K562 (cell line): ENCODE results near the gene ABAT. TPM values are rescaled to one million over a fixed set of nuclear protein-coding genes. Genes with fewer than 3 reads are reported as not detected.

Source experiments
- ATAC-seq: fragments of 200-7000 bp; cut with Tn5 transposase; 3 replicates; pipeline ENCODE4 v1.9.1; 2020; ENCODE audit warnings: moderate library complexity
- BruUV-seq: library from RNA; stranded (reverse); fragments of 400-500 nt; replicated peaks from 2 replicates; lab custom pipeline; 2021; lab: Mats Ljungman, UMichigan
- CTCF ChIA-PET: fragments of 300-600 bp; formaldehyde crosslinking; extraction: SDS; loops from one replicate; lab custom pipeline; 2021; ENCODE audit warnings: low intra/inter-chr PET ratio; lab: Yijun Ruan, JAX
- POLR2A ChIA-PET: fragments of 300-600, 350-650 bp; sonication (Branson Sonifier 250); formaldehyde crosslinking; extraction: SDS; loops from one replicate; lab custom pipeline; 2021; ENCODE audit warnings: antibody characterized with exemption, inconsistent platforms; lab: Yijun Ruan, JAX
- DNase-seq, 4 experiments: peaks; one replicate each; pipeline versions ENCODE4 v3.0.0 to v3.0.0-alpha.2; 2011 to 2018; ENCODE audit warnings: low spot score in 3 of 4, mixed read lengths in 3 of 4; ENCODE audit errors: extremely low read depth in 1 of 4
- FAIRE-seq: peaks from 2 replicates; lab custom pipeline; 2011; peaks lifted over from hg19 to GRCh38; lab: Jason Lieb, UNC
- H2AFZ ChIP-seq: 2 replicates; pipeline ENCODE4 v1.6.0; 2011; ENCODE audit warnings: low read depth, low read length, control low read depth, inconsistent platforms
- H3K27ac ChIP-seq: fragments of 200-600 bp; 3 replicates; pipeline ENCODE4 v1.8.0; 2011; ENCODE audit warnings: low read depth, mild to moderate bottlenecking, control low read depth, inconsistent platforms, low read length, moderate library complexity, mixed read lengths; ENCODE audit errors: extremely low read depth
- H3K27me3 ChIP-seq, 2 experiments: fragments of 300-600 bp in 1 of 2; 2 replicates in 1 of 2; 3 replicates in 1 of 2; pipeline versions ENCODE4 v1.6.0 to v1.8.0; 2011; ENCODE audit warnings: inconsistent platforms in 2 of 2, low read length in 2 of 2, mild to moderate bottlenecking in 1 of 2, mixed read lengths in 1 of 2, moderate library complexity in 1 of 2; ENCODE audit not compliant: control insufficient read depth in 2 of 2, insufficient read depth in 2 of 2
- H3K36me3 ChIP-seq: fragments of 300-600 bp; 3 replicates; pipeline ENCODE4 v1.8.0; 2011; ENCODE audit warnings: mild to moderate bottlenecking, low read length, inconsistent platforms; ENCODE audit not compliant: control insufficient read depth, insufficient read depth
- H3K4me1 ChIP-seq, 2 experiments: fragments of 200-600 bp in 1 of 2; replicated peaks in 1 of 2; 2 replicates in 1 of 2; 3 replicates in 1 of 2; pipeline versions ENCODE4 v1.5.1 to v1.8.0; 2011; ENCODE audit warnings: inconsistent platforms in 2 of 2, low read length in 2 of 2, mild to moderate bottlenecking in 1 of 2, mixed read lengths in 1 of 2, moderate library complexity in 1 of 2; ENCODE audit not compliant: control insufficient read depth in 2 of 2, insufficient read depth in 2 of 2
- H3K4me2 ChIP-seq: 2 replicates; pipeline ENCODE4 v1.6.1; 2011; ENCODE audit warnings: low read length, control low read depth, inconsistent platforms, mixed read lengths; ENCODE audit not compliant: insufficient read depth
- H3K4me3 ChIP-seq: fragments of 200-600 bp; sonication (generic), shearing (Covaris generic); 2 replicates; pipeline ENCODE4 v1.5.1; 2016; ENCODE audit warnings: control low read depth, inconsistent platforms
- H3K79me2 ChIP-seq: fragments of 200-600 bp; 3 replicates; pipeline ENCODE4 v1.8.0; 2011; ENCODE audit warnings: low read length, inconsistent platforms; ENCODE audit not compliant: control insufficient read depth, insufficient read depth
- H3K9ac ChIP-seq, 2 experiments: 2 replicates each; pipeline versions ENCODE4 v1.6.0 to v1.6.1; 2011; ENCODE audit warnings: low read depth in 2 of 2, low read length in 2 of 2, control low read depth in 1 of 2, inconsistent platforms in 1 of 2, mild to moderate bottlenecking in 1 of 2, mixed read lengths in 1 of 2; ENCODE audit not compliant: insufficient read depth in 1 of 2
- H3K9me1 ChIP-seq: one replicate; pipeline ENCODE4 v1.6.0; 2011; ENCODE audit warnings: inconsistent platforms, mild to moderate bottlenecking, low read length, moderate library complexity; ENCODE audit not compliant: control insufficient read depth, insufficient read depth
- H3K9me3 ChIP-seq: replicated peaks from 2 replicates; pipeline ENCODE4 v1.5.1; 2011; ENCODE audit warnings: low read depth, low read length, inconsistent platforms; ENCODE audit not compliant: control insufficient read depth, insufficient read depth
- H4K20me1 ChIP-seq: replicated peaks from 2 replicates; pipeline ENCODE4 v1.6.1; 2011; ENCODE audit warnings: low read length, inconsistent platforms, mixed read lengths; ENCODE audit not compliant: control insufficient read depth, insufficient read depth
- MECOM ChIP-seq: fragments of 250-450 bp; sonication (Bioruptor Pico); IDR thresholded peaks from 2 replicates; pipeline ENCODE4 v1.8.0; 2022; ENCODE audit warnings: inconsistent platforms
- NR4A1 ChIP-seq, 2 experiments: fragments of 250-450 bp in 1 of 2; fragments of 450-650 bp in 1 of 2; sonication (Bioruptor Pico) in 1 of 2; IDR thresholded peaks; 2 replicates each; pipeline versions ENCODE4 v1.4.0 to v1.6.1; 2016 to 2020; ENCODE audit warnings: mild to moderate bottlenecking in 2 of 2, missing compliant biosample characterization in 1 of 2, missing genetic modification characterization in 1 of 2, moderate library complexity in 1 of 2
- SMARCC2 ChIP-seq: fragments of 450-650 bp; IDR thresholded peaks from 2 replicates; pipeline ENCODE4 v1.6.1; 2017; ENCODE audit warnings: antibody characterized with exemption, moderate library complexity, mild to moderate bottlenecking, low read depth
- ZNF311 ChIP-seq: fragments of 250-450 bp; sonication (Bioruptor Pico); IDR thresholded peaks from 2 replicates; pipeline ENCODE4 v1.4.0; 2020; ENCODE audit warnings: mild to moderate bottlenecking, moderate library complexity
- ZNF449 ChIP-seq: fragments of 250-450 bp; sonication (Bioruptor Pico); IDR thresholded peaks from 2 replicates; pipeline ENCODE4 v1.8.0; 2022; ENCODE audit warnings: moderate library complexity, mild to moderate bottlenecking, inconsistent platforms
- WGBS: fragments of 100-300 bp; shearing (Covaris generic); methylation state at CpG from one replicate; pipeline ENCODE4 v1.1.6; 2016; ENCODE audit warnings: low coverage, mixed read lengths; ENCODE audit not compliant: insufficient coverage; ENCODE audit errors: missing lambda C conversion rate; 5-methylcytosine and 5-hydroxymethylcytosine counted together
- in situ Hi-C: fragments of 300-500 bp; cut with MboI; formaldehyde crosslinking; loops from 4 replicates; pipeline ENCODE4 v1.15.0; 2018; ENCODE audit warnings: inconsistent platforms, mixed read lengths
- intact Hi-C: fragments of 100-400 bp; cut with micrococcal nuclease; formaldehyde crosslinking; loops from 2 replicates; pipeline ENCODE4 v1.14.2; 2022
- polyA plus RNA-seq, 8 experiments: library from polyadenylated mRNA; depleted of rRNA in 4 of 8; stranded (reverse) in 5 of 8; unstranded in 3 of 8; fragments of >200 nt; fragmentation: Nextera tagmentation in 2 of 8; fragmentation: Illumina TruSeq in 1 of 8; extraction: Ambion mirVana in 2 of 8; extraction: Trizol in 1 of 8; gene quantifications; 2 replicates each; pipeline versions ENCODE4 v1.2.1 to v1.2.3, GENCODE V29; 2011 to 2014; ENCODE audit warnings: inconsistent platforms in 1 of 8, missing spikeins in 1 of 8
- total RNA-seq, 7 experiments: library from RNA; depleted of rRNA in 6 of 7; stranded (reverse); fragments of >200 nt in 6 of 7; fragmentation: Illumina TruSeq in 2 of 7; extraction: Trizol in 2 of 7; gene quantifications; 2 replicates each; pipeline versions ENCODE4 v1.2.1 to v1.2.3, GENCODE V29; 2011 to 2021; ENCODE audit warnings: low replicate concordance in 1 of 7

ABAT gene
- total and polyA plus RNA-seq, 9 of the 15 experiments (the other 6 are each of a cell fraction or from before 2014, with no cell fraction given), result 0.01 to 0.49 (median 0.10) TPM

- intact Hi-C loops (loop anchor here (5.0 kb wide), 1 partner anchor 124 kb away; no protein-coding TSS in a partner anchor), in situ Hi-C loops (loop anchor here (10.0 kb wide), 1 partner anchor 347 kb away; no protein-coding TSS in a partner anchor)
- DNase-seq, result no peak
- POLR2A ChIA-PET, result interaction anchor here (1.0 kb wide), 2 partner anchors 12 to 190 kb away, joined by 3 read pairs; no protein-coding TSS in a partner anchor
- H3K4me3 ChIP-seq, result no peak overlapping the region
- 5% methylated on average over 5 of the region's 5 CpGs for WGBS
- no peaks in the 10 kb centered on the region for H3K9me1 ChIP-seq
- H3K36me3 ChIP-seq, result no peaks in the 10 kb centered on the region
- peaks cover 8% of the 10 kb centered on the region; the same call in 1 of the 2 replicates for H4K20me1 ChIP-seq
- TF ChIP-seq ZNF311 (CRISPR knock-in tag) (no peak), SMARCC2 (no peak), ZNF449 (no peak), NR4A1 (CRISPR knock-in tag; IDR thresholded peaks at IDR 0.05) (no peak), NR4A1 (tag; IDR thresholded peaks at IDR 0.05) (no peak), MECOM (CRISPR knock-in tag) (no peak)
- TF ChIP-seq, all 486 proteins: peak for 0
- Histone ChIP-seq H2AFZ (no peak overlapping the region), H3K27ac (no peak overlapping the region), H3K27me3 (no peaks in the 10 kb centered on the region), H3K4me2 (no peak overlapping the region), H3K9me3 (no peaks in the 10 kb centered on the region), H3K79me2 (no peaks in the 10 kb centered on the region), H3K4me1 (no peaks in the 10 kb centered on the region), H3K9ac (0 out of 4 replicates have a peak overlapping the region, but pooled peaks of 1 of the 2 experiments have one; percentile 14)
- ATAC-seq (no peak), FAIRE-seq (no peak)
- CTCF ChIA-PET, result interaction anchor here (0.5 kb wide), 1 partner anchor 231 kb away, joined by 4 read pairs; no protein-coding TSS in a partner anchor
- BruUV-seq, result no TSS peak
Observed at GRCh38 chr16:8668113-8668512, 6.3 kb upstream of the ABAT start.
